Ovary (tissue), 9 donors: ENCODE results near the gene YTHDF1. TPM values are rescaled to one million over a fixed set of nuclear protein-coding genes. Genes with fewer than 3 reads are reported as not detected.

Experiments
- DNase-seq, 5 donors: peaks; one replicate each; pipeline ENCODE4 v3.0.0-alpha.2; 2019 to 2020
- H3K27ac ChIP-seq, 2 donors: fragments of 200-600 bp; one replicate each; pipeline versions ENCODE4 v1.5.1 to v1.8.0; 2019 to 2022
- H3K27me3 ChIP-seq: fragments of 200-600 bp; one replicate; pipeline ENCODE4 v1.8.0; 2022
- H3K36me3 ChIP-seq: fragments of 200-600 bp; sonication (generic); one replicate; pipeline ENCODE4 v1.5.1; 2019
- H3K4me1 ChIP-seq: one replicate; pipeline ENCODE4 v1.8.1; 2013; ENCODE audit warnings: mild to moderate bottlenecking, moderate library complexity; ENCODE audit not compliant: insufficient read depth
- H3K4me3 ChIP-seq: fragments of 200-600 bp; sonication (generic); one replicate; pipeline ENCODE4 v1.5.1; 2017
- H3K9me3 ChIP-seq, 2 donors: fragments of 200-600 bp in 1 of 2; sonication (generic) in 1 of 2; one replicate each; pipeline versions ENCODE4 v1.5.1 to v1.8.1; 2013 to 2019; ENCODE audit warnings: mild to moderate bottlenecking in 1 of 2, moderate library complexity in 1 of 2
- CTCF ChIP-seq, 3 donors: fragments of 450-650 bp in 2 of 3; fragments of 200-600 bp in 1 of 3; IDR thresholded peaks; one replicate each; pipeline versions ENCODE4 v1.5.1 to v1.8.0; 2016 to 2022; ENCODE audit warnings: antibody characterized with exemption in 3 of 3, mild to moderate bottlenecking in 1 of 3
- EP300 ChIP-seq: sonication (generic); formaldehyde crosslinking; IDR thresholded peaks from one replicate; pipeline ENCODE4 v1.6.1; 2017; ENCODE audit warnings: antibody characterized with exemption
- POLR2A ChIP-seq: fragments of 450-650 bp; IDR thresholded peaks from one replicate; pipeline ENCODE4 v1.6.1; 2017; ENCODE audit warnings: antibody characterized with exemption, mild to moderate bottlenecking, moderate library complexity
- WGBS, 3 donors: extraction: QIAGEN DNeasy Blood & Tissue Kit in 1 of 3; methylation state at CpG; one replicate each; pipeline versions ENCODE4 v1.1.5 to v1.1.7; 2013 to 2017; 5-methylcytosine and 5-hydroxymethylcytosine counted together
- intact Hi-C, 4 donors: fragments of 100-400 bp; cut with DNase I; formaldehyde crosslinking; loops; one replicate each; pipeline versions ENCODE4 v1.11.0 to v1.15.1; 2022 to 2023
- polyA plus RNA-seq, 2 donors: library from polyadenylated mRNA; stranded (reverse); fragments of 200-250 nt in 1 of 2; fragments of 350-450 nt in 1 of 2; fragmentation: Illumina TruSeq in 1 of 2; extraction: RNeasy Lipid Tissue Mini Kit (QIAGEN cat#74804) in 1 of 2; gene quantifications; one replicate each; pipeline ENCODE4 v1.2.3, GENCODE V29; 2013 to 2014
- total RNA-seq, 7 donors: library from RNA; depleted of rRNA in 2 of 7; stranded (reverse); fragments of >200 nt in 2 of 7; fragmentation: NEBNext Ultra II Directional in 3 of 7; extraction: Animal tissue kit (Norgen Biotek cat#: 25700) in 3 of 7; gene quantifications; one replicate each; pipeline versions ENCODE4 v1.1.0 to v1.2.4, GENCODE V29; 2016 to 2023
- donor health status: DM: no; HTN: no; CAD: no; lungs with moderate emphysema.
- donor health status: DM: no; HTN: no; CAD: no.
- donor health status: Bipolar disorder and iron deficiency.
- donor health status: DM: yes; HTN: yes; CAD: no.
- donor health status: DM: no; HTN: no; CAD: no.
- donor health status: DM: yes; HTN: yes; CAD: no.

Gene YTHDF1
- total and polyA plus RNA-seq, 9 donors, result 17.0 to 39.4 (median 30.5) TPM

DNA sequence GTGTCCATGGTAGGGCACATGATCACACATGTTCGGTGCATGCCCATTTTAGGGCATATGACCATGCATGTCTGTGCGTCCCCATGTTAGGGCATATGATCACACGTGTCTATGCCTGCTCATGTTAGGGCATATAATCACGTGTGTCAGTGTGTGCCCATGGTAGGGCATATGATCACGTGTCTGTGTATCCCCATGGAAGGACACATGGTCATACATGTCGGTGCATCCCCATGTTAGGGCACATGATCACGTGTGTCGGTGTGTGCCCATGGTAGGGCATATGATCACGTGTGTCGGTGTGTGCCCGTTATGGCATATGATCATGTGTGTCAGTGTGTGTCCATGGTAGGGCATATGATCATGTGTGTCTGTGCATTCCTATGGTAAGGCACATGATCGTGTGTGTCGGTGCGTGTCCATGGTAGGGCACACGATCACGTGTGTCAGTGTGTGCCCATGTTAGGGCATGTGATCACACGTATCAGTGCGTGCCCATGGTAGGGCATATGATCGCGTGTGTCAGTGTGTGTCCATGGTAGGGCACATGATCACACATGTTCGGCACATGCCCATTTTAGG lies 30.6 kb downstream of the YTHDF1 start:
- H3K27me3 ChIP-seq, result no peaks in the 10 kb centered on the region
- DNase-seq, result no peak
- no peak for TF ChIP-seq EP300
- TF ChIP-seq POLR2A, result no peak
- TF ChIP-seq CTCF (IDR thresholded peaks at IDR 0.05), result no peak
- no peaks in the 10 kb centered on the region for H3K9me3 ChIP-seq
- no peak overlapping the region for H3K4me3 ChIP-seq
- no peak overlapping the region for H3K27ac ChIP-seq
- 89 to 93% (median 91%) methylated on average over 21 of the region's 21 CpGs for WGBS, 3 donors
- no peaks in the 10 kb centered on the region for H3K4me1 ChIP-seq
- no peaks in the 10 kb centered on the region for H3K36me3 ChIP-seq
- intact Hi-C loops, result no loop called here

- H3K27ac ChIP-seq, result no peak overlapping the region
- TF ChIP-seq POLR2A, result no peak
- TF ChIP-seq CTCF (IDR thresholded peaks at IDR 0.05), result no peak
- TF ChIP-seq EP300, result no peak
- intact Hi-C loops, result no loop called here
- DNase-seq, result peak in 1 of 5 donors; percentile 57
- no peak overlapping the region for H3K4me3 ChIP-seq
- no peaks in the 10 kb centered on the region for H3K36me3 ChIP-seq
- 45 to 48% (median 48%) methylated on average over 13 of the region's 13 CpGs for WGBS, 3 donors
- no peaks in the 10 kb centered on the region for H3K9me3 ChIP-seq
- no peaks in the 10 kb centered on the region for H3K4me1 ChIP-seq
- no peaks in the 10 kb centered on the region for H3K27me3 ChIP-seq
These were observed 32.3 kb downstream of the YTHDF1 start for GRCh38 chr20:63183422-63184146.

GRCh38 chr20:63182946-63183415 lies 33.0 kb downstream of the YTHDF1 start:
- H3K4me1 ChIP-seq, result peaks cover 4% of the 10 kb centered on the region
- no peaks in the 10 kb centered on the region for H3K9me3 ChIP-seq
- no peaks in the 10 kb centered on the region for H3K27me3 ChIP-seq
- no peak overlapping the region for H3K27ac ChIP-seq
- no peak for DNase-seq
- intact Hi-C loops, result no loop called here
- H3K4me3 ChIP-seq, result no peak overlapping the region
- TF ChIP-seq EP300, result no peak
- H3K36me3 ChIP-seq, result no peaks in the 10 kb centered on the region
- WGBS, 3 donors, result 53 to 69% (median 53%) methylated on average over 9 of the region's 9 CpGs

DNA sequence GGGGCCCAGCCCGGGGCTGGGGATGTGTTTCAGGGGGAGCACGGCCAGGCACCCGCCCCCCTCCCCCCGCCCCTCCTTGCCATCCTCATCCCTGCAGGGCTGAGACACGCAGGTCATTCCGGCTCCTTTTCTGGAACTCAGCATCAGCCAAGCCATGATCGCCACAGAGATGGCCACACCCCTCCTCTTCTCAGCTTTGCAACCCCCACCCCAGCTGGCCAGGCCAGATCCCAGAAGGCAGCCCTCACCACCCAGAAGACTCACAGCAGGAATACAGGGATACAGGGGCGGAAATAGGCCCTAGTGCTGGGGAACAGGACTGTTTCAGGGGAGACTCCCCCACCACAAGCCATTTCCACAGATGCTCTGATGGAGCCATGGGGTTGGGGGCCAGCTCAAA lies 33.5 kb downstream of the YTHDF1 start:
- H3K27me3 ChIP-seq, result no peaks in the 10 kb centered on the region
- 40 to 58% (median 53%) methylated on average over 7 to 8 of the region's 8 CpGs for WGBS, 3 donors
- intact Hi-C loops, result no loop called here

More for the DNA sequence above, 33.5 kb downstream of the YTHDF1 start:
- DNase-seq, result no peak
- Histone ChIP-seq H3K9me3 (no peaks in the 10 kb centered on the region), H3K4me1 (peaks cover 7% of the 10 kb centered on the region), H3K27ac (no peak overlapping the region), H3K36me3 (no peaks in the 10 kb centered on the region), H3K4me3 (no peak overlapping the region)
- TF ChIP-seq POLR2A (no peak), EP300 (no peak), CTCF (IDR thresholded peaks at IDR 0.05) (no peak)
